ENCODE results near the gene EMC7.

Gene EMC7

DNA sequence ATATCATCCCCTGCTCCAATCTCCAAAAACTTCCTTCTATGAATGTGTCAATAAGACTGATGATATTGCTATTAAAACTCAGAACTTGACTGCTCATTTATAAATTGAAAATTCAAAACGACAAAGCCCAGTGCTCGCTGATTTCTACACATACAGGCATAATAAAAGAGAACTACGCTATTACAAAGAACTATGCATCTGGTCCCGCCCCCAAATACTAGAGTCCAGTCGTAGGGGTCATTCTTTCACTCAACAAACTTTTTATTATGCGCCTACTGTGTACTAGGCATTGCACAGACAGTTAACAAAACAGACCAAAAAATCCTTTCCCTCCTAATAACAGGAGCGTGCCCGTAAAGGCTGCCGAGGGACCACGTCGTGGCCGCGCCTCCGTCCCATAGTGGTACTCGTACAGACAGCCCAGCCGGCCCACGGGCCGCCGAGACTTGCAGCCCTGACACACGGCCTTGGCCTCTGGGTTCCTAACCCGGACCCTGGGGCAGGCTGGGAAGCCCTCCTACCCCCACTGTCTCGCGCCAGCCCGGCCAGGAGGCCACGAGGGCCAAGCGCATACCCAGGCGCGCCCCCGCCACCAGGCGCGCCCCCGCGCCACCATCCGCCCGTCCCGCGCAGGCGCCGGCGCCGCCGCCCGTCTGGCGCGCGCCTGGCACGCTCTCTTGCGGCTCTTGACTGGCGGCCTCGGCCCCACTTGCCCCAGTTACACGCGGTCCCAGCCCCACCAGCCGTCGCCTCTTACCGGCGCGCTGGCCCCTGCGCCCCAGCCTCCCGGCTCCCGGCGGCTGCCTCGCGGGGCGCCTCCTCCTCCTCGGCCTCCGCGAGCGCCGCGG, 63.4 kb downstream of the EMC7 start:
- DNase-seq = peak; percentile 68

Data from CD4-positive, alpha-beta T cell treated with Interleukin-4 for 4 hours (primary cell).